Measurements from ENCODE around the gene C15orf39. TPM values are rescaled to one million over a fixed set of nuclear protein-coding genes. Genes with fewer than 3 reads are reported as not detected.

The C15orf39 gene
- total RNA-seq, 2 donors from 2014 or later = 22.3 to 27.3 TPM

- Histone ChIP-seq H3K4me3 (no peak overlapping the region), H3K27me3 (no peaks in the 10 kb centered on the region), H3K9ac (ENCODE audit: low read depth in 2 of 2, low read length in 2 of 2) (no peak overlapping the region), H3K27ac (no peak overlapping the region), H3K9me3 (no peaks in the 10 kb centered on the region), H3K36me3 (no peaks in the 10 kb centered on the region), H3K4me1 (no peaks in the 10 kb centered on the region)
- intact Hi-C loops (cut with DNase I) = no loop called here
- TF ChIP-seq CTCF (IDR thresholded peaks at IDR 0.05) = no peak
- no peak for DNase-seq
Measured at GRCh38 chr15:75228787-75229186, 27.1 kb downstream of the C15orf39 start.

- no peak overlapping the region for H3K27ac ChIP-seq
- no peaks in the 10 kb centered on the region for H3K27me3 ChIP-seq
- intact Hi-C loops (cut with DNase I) = no loop called here
Measured at GRCh38 chr15:75229191-75230015, 27.7 kb downstream of the C15orf39 start.

GRCh38 chr15:75230016-75230343, 28.3 kb downstream of the C15orf39 start:
- Histone ChIP-seq H3K36me3 (no peaks in the 10 kb centered on the region), H3K9me3 (no peaks in the 10 kb centered on the region), H3K27ac (no peak overlapping the region), H3K4me3 (no peak overlapping the region), H3K4me1 (no peaks in the 10 kb centered on the region), H3K9ac (ENCODE audit: low read depth in 2 of 2, low read length in 2 of 2) (no peak overlapping the region), H3K27me3 (no peaks in the 10 kb centered on the region)
- DNase-seq = no peak
- no peak for TF ChIP-seq CTCF (IDR thresholded peaks at IDR 0.05)
- intact Hi-C loops (cut with DNase I) = no loop called here

More at GRCh38 chr15:75229191-75230015, 27.7 kb downstream of the C15orf39 start:
- Histone ChIP-seq H3K36me3 (no peaks in the 10 kb centered on the region), H3K4me1 (no peaks in the 10 kb centered on the region), H3K9me3 (no peaks in the 10 kb centered on the region), H3K4me3 (no peak overlapping the region), H3K9ac (ENCODE audit: low read depth in 2 of 2, low read length in 2 of 2) (no peak overlapping the region)
- DNase-seq = no peak
- no peak for TF ChIP-seq CTCF (IDR thresholded peaks at IDR 0.05)

GRCh38 chr15:75230551-75231371, 29.1 kb downstream of the C15orf39 start:
- Histone ChIP-seq H3K27ac (no peak overlapping the region), H3K9me3 (no peaks in the 10 kb centered on the region), H3K4me3 (no peak overlapping the region), H3K27me3 (no peaks in the 10 kb centered on the region), H3K36me3 (no peaks in the 10 kb centered on the region), H3K9ac (ENCODE audit: low read depth in 2 of 2, low read length in 2 of 2) (no peak overlapping the region), H3K4me1 (no peaks in the 10 kb centered on the region)
- intact Hi-C loops (cut with DNase I) = no loop called here
- no peak for TF ChIP-seq CTCF (IDR thresholded peaks at IDR 0.05)
- no peak for DNase-seq

GRCh38 chr15:75231836-75232235, 30.2 kb downstream of the C15orf39 start:
- H3K36me3 ChIP-seq = no peaks in the 10 kb centered on the region
- H3K27me3 ChIP-seq = no peaks in the 10 kb centered on the region
- H3K4me3 ChIP-seq = no peak overlapping the region
- no peaks in the 10 kb centered on the region for H3K9me3 ChIP-seq
- H3K4me1 ChIP-seq = no peaks in the 10 kb centered on the region
- no peak overlapping the region for H3K9ac ChIP-seq (ENCODE audit: low read depth in 2 of 2, low read length in 2 of 2)
- DNase-seq = no peak
- no peak overlapping the region for H3K27ac ChIP-seq
- no peak for TF ChIP-seq CTCF (IDR thresholded peaks at IDR 0.05)
- intact Hi-C loops (cut with DNase I) = no loop called here

All from colonic mucosa (tissue), 4 donors.